Measurements from ENCODE around the gene TEKT2. TPM values are rescaled to one million over a fixed set of nuclear protein-coding genes. Genes with fewer than 3 reads are reported as not detected.

The TEKT2 gene
- total RNA-seq, 3 donors from 2014 or later, result 0.20 to 0.27 TPM; not detected in 1

DNA sequence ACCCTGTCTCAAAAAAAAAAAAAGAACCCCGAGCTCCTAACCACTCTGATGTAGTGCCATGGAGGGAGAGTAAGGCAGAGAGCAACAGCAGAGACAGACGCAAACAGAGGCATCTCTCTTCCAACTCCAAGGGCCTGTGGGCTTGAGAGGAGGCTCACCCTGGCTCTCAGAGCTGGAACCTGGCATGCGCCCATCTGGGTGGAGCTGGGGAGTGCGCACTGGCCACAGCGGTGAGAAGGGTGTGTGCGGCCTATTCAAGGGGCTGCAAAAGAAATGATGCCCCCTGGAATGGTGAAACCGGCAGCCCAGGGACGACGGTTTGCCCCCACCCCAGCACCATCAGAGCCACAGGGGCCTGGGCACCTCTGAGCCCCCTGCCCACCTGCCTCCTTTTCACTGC, 23.5 kb downstream of the TEKT2 start:
- no peaks in the 10 kb centered on the region for H3K36me3 Mint-ChIP-seq (ENCODE audit: insufficient read depth)
- ATAC-seq, result no peak
- no peak for DNase-seq
- no peaks in the 10 kb centered on the region for H3K9me3 Mint-ChIP-seq
- no peak overlapping the region for H3K4me3 Mint-ChIP-seq
- H3K27me3 Mint-ChIP-seq (ENCODE audit: low read depth), result no peaks in the 10 kb centered on the region
- peaks cover 24% of the 10 kb centered on the region for H3K4me1 Mint-ChIP-seq (ENCODE audit: low read depth)

DNA sequence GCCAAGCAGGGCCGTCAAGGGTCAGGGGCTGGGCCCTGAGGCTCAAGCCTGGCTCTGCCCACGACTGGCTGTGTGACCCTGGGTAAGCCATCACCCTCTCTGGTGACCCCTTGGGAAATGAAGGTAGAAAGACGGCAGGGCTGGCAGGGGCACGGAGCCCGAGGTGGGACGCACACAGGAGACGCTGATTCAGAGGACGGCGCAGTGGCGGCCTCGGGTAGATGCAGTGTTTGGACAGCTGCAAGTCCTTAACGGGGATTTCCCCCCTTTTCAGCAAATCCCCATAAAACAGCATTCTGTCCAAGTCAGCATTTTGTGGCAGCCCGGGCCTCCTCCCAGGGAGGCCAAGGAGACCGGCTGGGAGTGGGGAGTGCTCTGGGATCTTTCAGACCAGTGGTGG, 24.4 kb downstream of the TEKT2 start:
- H3K36me3 Mint-ChIP-seq (ENCODE audit: insufficient read depth), result no peaks in the 10 kb centered on the region
- DNase-seq, result no peak
- H3K4me3 Mint-ChIP-seq, result no peak overlapping the region
- no peaks in the 10 kb centered on the region for H3K27me3 Mint-ChIP-seq (ENCODE audit: low read depth)
- no peak for ATAC-seq
- peaks cover 25% of the 10 kb centered on the region for H3K4me1 Mint-ChIP-seq (ENCODE audit: low read depth)
- no peaks in the 10 kb centered on the region for H3K9me3 Mint-ChIP-seq

DNA sequence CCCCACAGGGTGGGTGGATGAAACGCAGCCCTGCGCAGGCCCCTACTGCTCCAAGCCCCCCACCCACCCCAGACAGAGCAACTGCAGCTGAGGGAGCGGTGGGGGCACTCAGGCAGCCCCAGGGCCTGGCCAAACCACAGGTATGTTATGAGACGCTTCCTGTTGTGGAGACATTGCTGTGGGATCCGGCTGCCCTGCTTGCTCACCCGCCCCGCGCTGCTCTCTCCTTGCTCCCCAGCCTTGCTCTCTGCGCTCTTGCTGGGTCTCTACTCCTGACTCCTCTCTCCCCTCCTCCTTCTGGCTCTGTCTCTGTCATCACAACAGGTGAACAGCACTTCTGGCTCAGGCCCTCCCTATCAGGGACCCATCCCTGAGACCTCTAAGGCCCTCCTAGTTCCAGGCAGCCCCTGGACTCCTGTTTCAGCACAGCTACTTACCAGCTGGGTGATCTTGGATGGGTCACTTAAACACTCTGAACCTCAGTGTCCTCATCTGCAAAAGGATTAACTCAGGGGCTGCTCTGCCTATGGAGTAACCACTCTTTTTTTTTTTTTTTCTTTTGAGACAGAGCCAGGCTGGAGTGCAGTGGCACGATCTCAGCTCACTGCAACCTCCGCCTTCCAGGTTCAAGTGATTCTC, 25.3 kb downstream of the TEKT2 start:
- Mint-ChIP-seq H3K4me3 (no peak overlapping the region), H3K9me3 (no peaks in the 10 kb centered on the region), H3K27me3 (ENCODE audit: low read depth) (no peaks in the 10 kb centered on the region), H3K4me1 (ENCODE audit: low read depth) (peaks cover 25% of the 10 kb centered on the region), H3K36me3 (ENCODE audit: insufficient read depth) (no peaks in the 10 kb centered on the region)
- no peak for DNase-seq
- ATAC-seq, result peak; percentile 87 to 89

DNA sequence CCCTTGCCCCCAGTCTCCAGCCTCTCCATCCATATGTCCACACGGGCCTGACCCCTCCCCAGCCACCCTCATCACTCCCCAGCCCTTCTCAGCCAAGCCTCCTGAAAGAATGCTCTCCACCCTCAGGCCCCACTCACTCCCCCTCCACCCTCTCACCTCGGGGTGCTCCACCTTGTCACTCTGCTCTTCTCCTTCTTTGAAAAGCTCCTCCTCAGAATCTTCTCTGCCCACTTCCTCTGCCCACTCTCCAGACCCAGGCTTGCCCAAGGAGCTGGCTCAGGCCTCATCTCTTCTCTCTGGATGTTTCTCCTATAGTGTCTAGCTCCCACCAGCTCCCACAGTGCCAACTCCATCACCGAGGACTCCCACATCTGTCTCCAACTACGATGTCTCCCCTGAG, 27.3 kb downstream of the TEKT2 start:
- no peaks in the 10 kb centered on the region for H3K9me3 Mint-ChIP-seq
- ATAC-seq (no peak), DNase-seq (no peak)
- H3K36me3 Mint-ChIP-seq (ENCODE audit: insufficient read depth), result no peaks in the 10 kb centered on the region
- no peak overlapping the region for H3K4me3 Mint-ChIP-seq
- peaks cover 25% of the 10 kb centered on the region for H3K4me1 Mint-ChIP-seq (ENCODE audit: low read depth)
- no peaks in the 10 kb centered on the region for H3K27me3 Mint-ChIP-seq (ENCODE audit: low read depth)

DNA sequence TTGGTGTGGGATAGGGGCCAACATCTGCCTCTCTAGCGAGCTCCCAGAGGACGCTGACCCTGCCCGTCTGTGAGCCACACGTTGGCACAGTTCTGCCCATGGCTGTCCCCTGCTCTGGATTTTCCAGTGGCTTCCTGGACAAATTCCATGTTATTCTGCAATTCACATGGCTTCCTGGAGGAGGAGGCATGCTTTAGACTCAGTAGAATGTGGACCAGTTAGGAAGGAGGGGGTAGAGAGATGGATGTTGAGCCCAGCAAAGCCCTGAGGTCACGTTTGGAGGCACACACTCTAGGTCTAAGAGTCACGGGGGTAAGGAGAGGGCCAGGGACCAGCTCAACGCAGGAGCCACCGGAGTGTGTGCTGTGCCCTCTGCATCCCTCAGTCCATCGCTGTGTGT, 28.9 kb downstream of the TEKT2 start:
- Mint-ChIP-seq H3K4me3 (no peak overlapping the region), H3K27me3 (ENCODE audit: low read depth) (no peaks in the 10 kb centered on the region), H3K4me1 (ENCODE audit: low read depth) (peaks cover 24% of the 10 kb centered on the region), H3K36me3 (ENCODE audit: insufficient read depth) (no peaks in the 10 kb centered on the region), H3K9me3 (no peaks in the 10 kb centered on the region)
- ATAC-seq (no peak), DNase-seq (no peak)

DNA sequence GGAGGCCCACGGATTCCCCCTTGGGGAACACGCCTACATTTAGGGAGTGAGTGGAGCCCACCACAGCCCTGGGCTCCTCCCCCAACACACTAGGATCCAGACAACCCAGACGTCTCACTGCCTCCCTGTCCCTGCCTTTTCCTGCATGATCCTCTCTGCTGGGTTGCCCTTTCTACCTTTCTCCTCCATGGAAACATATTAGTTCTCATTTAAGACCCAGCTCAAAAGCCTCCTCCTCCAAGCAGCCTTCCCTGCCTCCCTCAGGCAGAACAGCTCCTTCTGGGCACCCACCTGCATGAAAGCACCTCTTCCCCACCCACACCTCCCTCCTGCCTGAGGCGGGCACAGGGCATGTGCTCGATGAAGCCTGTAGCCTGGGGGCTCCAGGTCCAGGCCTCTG, 30.5 kb downstream of the TEKT2 start:
- Mint-ChIP-seq H3K9me3 (no peaks in the 10 kb centered on the region), H3K36me3 (ENCODE audit: insufficient read depth) (no peaks in the 10 kb centered on the region), H3K4me3 (no peak overlapping the region), H3K27me3 (ENCODE audit: low read depth) (no peaks in the 10 kb centered on the region), H3K4me1 (ENCODE audit: low read depth) (peaks cover 11% of the 10 kb centered on the region)
- DNase-seq (no peak), ATAC-seq (no peak)

DNA sequence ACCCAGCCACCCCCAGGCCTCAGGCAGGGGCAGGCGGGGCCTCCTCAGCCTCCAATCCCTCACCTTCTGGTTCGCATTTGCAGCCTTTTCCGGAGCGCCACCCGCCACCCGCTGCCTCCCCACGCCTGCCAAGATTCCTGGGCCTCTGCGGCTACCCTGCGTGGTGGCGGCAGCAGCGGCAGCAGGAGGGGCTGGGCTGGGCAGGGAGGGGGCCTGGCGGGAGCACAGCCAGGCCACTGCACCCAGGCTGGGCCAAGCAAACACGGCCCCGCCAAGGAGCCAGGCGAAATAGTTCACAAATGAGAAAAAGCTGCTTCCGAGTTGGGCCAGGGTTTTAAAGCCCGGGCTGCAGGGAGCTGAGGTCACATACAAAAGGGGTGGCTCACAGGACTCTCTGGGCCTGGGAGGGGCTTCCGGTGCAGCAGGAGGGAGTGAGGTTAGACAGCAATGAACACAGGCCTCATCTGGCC, 31.3 kb downstream of the TEKT2 start:
- DNase-seq (no peak), ATAC-seq (no peak)
- peaks cover 7% of the 10 kb centered on the region for H3K4me1 Mint-ChIP-seq (ENCODE audit: low read depth)
- H3K9me3 Mint-ChIP-seq, result no peaks in the 10 kb centered on the region
- H3K4me3 Mint-ChIP-seq, result no peak overlapping the region
- H3K36me3 Mint-ChIP-seq (ENCODE audit: insufficient read depth), result no peaks in the 10 kb centered on the region
- peaks cover 3% of the 10 kb centered on the region for H3K27me3 Mint-ChIP-seq (ENCODE audit: low read depth)

DNA sequence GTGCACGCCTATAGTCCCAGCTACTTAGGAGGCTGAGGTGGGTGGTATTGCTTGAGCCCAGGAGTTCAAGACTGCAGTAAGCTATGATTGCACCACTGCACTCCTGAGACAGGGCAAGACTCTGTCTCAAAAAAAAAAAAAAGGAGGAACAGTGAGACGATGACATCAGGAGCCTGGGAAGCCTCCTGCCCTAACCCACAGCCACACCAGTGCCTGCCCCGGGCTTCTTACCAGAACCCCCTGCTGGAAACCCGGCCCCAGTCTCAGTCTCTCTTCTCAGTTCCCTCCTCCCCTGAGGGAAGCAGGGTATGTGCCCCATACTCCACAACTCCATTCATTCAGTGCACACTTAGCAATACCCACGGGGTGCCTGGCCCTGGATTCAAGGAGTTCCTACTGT, 32.0 kb downstream of the TEKT2 start:
- ATAC-seq, result no peak
- H3K36me3 Mint-ChIP-seq (ENCODE audit: insufficient read depth), result no peaks in the 10 kb centered on the region
- no peak overlapping the region for H3K4me3 Mint-ChIP-seq
- peaks cover 6% of the 10 kb centered on the region for H3K4me1 Mint-ChIP-seq (ENCODE audit: low read depth)
- H3K9me3 Mint-ChIP-seq, result no peaks in the 10 kb centered on the region
- no peak for DNase-seq
- H3K27me3 Mint-ChIP-seq (ENCODE audit: low read depth), result peaks cover 3% of the 10 kb centered on the region

DNA sequence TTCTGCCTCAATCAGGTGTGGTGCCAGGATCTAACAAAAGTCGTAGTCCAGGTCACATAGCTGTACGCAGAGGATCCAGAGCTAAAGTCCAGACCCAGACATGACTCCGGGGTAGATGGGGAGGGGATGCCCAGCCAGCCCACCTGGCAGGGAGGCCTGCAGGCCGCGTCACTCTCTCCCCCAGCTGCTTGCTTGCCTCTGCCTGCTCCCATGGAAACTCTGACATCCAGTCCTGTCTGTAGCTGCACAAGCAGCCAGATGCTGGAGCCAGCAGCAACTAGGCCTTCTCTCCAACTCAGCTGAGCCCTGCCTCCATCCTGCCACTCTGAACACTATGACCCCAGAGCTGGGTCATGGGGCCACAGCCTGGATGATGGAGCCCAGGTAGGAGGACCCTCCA, 33.0 kb downstream of the TEKT2 start:
- DNase-seq, result no peak
- peaks cover 7% of the 10 kb centered on the region for H3K27me3 Mint-ChIP-seq (ENCODE audit: low read depth)
- H3K9me3 Mint-ChIP-seq, result no peaks in the 10 kb centered on the region
- no peak for ATAC-seq
- H3K4me3 Mint-ChIP-seq, result no peak overlapping the region
- peaks cover 2% of the 10 kb centered on the region for H3K4me1 Mint-ChIP-seq (ENCODE audit: low read depth)
- no peaks in the 10 kb centered on the region for H3K36me3 Mint-ChIP-seq (ENCODE audit: insufficient read depth)

DNA sequence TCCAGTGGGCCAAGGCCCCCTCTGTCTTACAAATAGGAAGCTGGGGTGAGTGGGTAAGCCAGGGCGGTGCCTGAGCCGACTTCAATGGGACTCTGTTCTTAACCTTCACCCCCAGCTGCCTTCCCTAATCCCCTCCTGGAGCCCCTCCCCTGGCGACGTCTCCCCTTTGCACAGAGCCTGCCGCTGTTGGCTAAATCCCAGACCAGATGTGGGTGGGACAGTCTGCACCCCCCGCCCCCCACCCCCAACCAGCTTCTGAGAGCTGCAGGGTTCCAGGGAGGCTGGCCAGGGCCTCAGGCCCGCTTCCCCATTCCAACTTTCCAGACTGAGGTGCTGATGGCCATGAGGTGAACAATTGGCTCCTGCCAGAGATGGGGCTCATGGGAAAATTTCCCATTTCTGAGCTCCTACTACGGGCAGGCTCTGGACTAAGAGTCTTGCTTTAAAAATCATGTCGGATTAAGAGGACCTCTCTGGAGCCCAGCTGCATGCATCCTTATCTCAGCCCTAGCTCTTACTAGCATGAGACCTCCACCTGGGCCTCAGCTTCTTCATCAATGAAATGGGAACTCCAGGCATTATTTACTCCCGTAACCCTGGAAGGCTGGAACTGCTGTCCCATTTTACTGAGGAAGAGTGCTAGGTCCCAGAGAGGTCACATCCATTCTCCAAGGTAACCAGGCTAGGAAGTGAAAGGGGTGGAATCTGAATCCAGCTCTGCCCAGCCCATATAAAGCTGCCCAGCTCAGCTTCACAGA, 34.7 kb downstream of the TEKT2 start:
- DNase-seq (no peak), ATAC-seq (no peak)
- H3K4me1 Mint-ChIP-seq (ENCODE audit: low read depth), result peaks cover 8% of the 10 kb centered on the region
- no peaks in the 10 kb centered on the region for H3K9me3 Mint-ChIP-seq
- H3K4me3 Mint-ChIP-seq, result no peak overlapping the region
- H3K36me3 Mint-ChIP-seq (ENCODE audit: insufficient read depth), result no peaks in the 10 kb centered on the region
- H3K27me3 Mint-ChIP-seq (ENCODE audit: low read depth), result peaks cover 22% of the 10 kb centered on the region

DNA sequence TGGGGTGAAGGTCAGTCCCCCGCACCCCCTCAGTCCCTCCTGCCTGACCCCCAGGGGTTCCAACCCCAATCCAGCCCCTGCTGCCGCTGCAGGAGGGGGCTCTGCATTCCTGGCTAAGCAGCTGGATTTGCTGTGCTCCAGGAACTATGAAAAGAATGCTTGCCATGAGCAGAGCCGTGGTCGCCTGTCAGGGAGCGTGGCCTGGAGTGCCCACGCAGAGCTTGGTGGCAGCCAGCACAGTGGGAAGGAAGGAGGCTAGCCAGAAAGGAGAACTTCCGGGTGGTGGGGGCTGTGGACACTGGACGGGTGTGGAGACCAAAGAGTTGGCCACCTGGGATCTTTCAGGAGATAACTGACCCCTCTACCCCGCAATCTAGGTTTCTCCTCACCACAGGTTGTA, 35.6 kb downstream of the TEKT2 start:
- peaks cover 11% of the 10 kb centered on the region for H3K4me1 Mint-ChIP-seq (ENCODE audit: low read depth)
- no peak overlapping the region for H3K4me3 Mint-ChIP-seq
- H3K36me3 Mint-ChIP-seq (ENCODE audit: insufficient read depth), result no peaks in the 10 kb centered on the region
- H3K9me3 Mint-ChIP-seq, result no peaks in the 10 kb centered on the region
- peaks cover 30% of the 10 kb centered on the region for H3K27me3 Mint-ChIP-seq (ENCODE audit: low read depth)
- DNase-seq (no peak), ATAC-seq (no peak)

DNA sequence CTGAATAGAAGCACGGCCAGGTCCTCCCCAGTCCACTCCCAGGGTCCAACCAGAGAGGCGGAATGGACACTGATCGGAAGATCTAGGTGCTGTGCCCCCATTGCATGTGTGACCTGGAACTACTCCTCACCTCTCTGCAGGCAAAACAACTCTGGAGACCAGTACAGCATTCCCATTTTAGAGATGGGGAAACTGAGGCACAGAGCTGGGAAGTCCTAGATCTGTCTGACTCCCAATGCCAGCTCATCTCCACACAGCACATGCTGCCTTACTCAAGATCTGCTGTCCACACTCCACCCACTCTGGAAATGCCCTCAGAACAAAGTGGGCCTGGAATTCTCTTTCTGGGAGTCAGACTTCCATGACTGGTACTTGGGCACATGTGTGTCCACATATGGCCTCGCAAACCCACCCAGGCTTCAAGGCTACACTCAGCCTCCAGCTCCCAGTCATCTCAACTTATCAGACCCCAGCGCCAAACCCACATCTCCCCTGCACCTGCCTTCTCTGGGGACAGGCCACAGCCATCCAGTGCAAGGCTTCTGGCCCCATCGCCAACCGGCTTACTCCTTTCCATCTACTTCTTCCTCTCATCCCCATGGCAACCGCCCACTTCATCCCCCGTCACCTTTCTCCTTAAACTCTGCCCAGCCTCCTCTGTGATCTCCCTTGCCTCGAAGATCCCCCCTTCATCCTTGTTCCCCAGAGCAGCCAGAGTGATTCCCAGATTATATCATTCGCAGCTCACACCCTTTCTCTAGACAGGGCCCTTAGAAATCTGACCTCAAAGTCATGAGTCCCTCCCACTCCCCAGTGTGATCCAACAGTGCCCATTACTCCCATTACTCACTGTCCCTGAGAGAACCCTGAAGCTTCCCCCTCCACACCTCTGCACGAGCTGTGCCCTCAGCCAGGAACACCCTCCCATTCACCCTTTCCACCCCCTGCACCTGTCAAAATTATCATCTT, 38.5 kb downstream of the TEKT2 start:
- H3K4me3 Mint-ChIP-seq, result no peak overlapping the region
- DNase-seq (no peak), ATAC-seq (no peak)
- no peaks in the 10 kb centered on the region for H3K9me3 Mint-ChIP-seq
- H3K27me3 Mint-ChIP-seq (ENCODE audit: low read depth), result peaks cover 44% of the 10 kb centered on the region
- H3K36me3 Mint-ChIP-seq (ENCODE audit: insufficient read depth), result no peaks in the 10 kb centered on the region
- peaks cover 24% of the 10 kb centered on the region for H3K4me1 Mint-ChIP-seq (ENCODE audit: low read depth)

DNA sequence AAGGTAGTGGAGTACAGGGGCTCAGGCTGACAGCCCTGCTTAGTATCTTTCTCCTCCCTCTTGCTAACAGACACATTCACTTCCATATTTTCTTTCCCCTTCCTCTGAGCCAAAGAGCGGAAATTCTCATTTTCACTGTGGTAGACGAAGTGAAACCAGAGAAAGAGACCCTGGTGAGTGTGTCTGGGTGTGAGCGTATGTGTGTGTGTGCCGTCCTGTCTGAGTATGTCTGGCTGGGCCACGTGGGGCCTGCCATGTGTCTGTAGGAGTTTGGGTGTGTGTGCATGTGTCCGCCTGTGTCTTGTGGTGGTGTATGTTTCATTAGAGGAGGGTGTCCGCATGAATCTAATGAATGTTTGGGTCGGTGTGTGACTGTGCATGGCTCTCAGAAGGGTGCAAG, 39.5 kb downstream of the TEKT2 start:
- Mint-ChIP-seq H3K9me3 (no peaks in the 10 kb centered on the region), H3K4me1 (ENCODE audit: low read depth) (peaks cover 24% of the 10 kb centered on the region), H3K27me3 (ENCODE audit: low read depth) (peaks cover 44% of the 10 kb centered on the region), H3K4me3 (no peak overlapping the region), H3K36me3 (ENCODE audit: insufficient read depth) (no peaks in the 10 kb centered on the region)
- DNase-seq, result no peak
- peak; percentile 40 to 55 for ATAC-seq

DNA sequence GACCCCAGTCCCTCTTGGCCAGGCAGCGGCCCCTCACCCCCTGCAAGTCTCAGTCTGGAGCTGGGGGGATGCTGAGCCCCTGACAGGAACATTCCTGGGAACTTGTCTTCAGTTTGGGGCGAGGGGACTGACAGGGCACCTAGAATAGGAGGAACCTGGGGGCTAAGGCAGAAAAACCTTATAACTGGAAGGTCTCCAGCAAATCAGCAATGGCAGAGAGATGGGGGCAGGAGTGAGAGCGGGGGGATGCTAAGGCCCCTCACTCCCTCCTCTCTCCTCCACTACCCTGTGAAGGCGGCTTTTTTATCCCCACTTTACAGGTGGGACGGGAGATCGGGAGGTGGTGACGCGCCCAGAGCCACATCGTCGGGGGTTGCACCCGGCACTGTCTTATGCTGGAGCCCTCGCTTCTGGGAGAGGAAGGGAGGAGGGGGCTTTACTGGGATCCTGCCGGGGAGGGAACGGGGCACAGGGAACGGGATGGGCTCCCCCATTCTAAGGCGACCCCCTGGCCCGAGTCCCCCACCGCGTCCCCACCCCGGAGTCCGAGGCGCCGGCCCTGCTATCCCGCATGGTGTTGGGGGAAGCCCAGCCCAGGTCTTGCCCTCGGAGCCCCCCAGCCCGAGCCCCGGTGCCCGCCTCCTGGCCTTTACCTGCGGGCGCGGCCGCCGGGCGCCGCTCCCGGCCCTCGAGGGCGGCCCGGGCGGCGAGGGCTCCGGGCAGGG, 40.7 kb downstream of the TEKT2 start:
- Mint-ChIP-seq H3K4me3 (peak overlapping the region; percentile 42), H3K9me3 (no peaks in the 10 kb centered on the region), H3K36me3 (ENCODE audit: insufficient read depth) (no peaks in the 10 kb centered on the region), H3K27me3 (ENCODE audit: low read depth) (peaks cover 44% of the 10 kb centered on the region), H3K4me1 (ENCODE audit: low read depth) (peaks cover 24% of the 10 kb centered on the region)
- DNase-seq (no peak), ATAC-seq (peak; percentile 4 to 11)
